Nephron (organoid): Measurements from ENCODE around the gene RESF1.

Experiments used
- H3K27ac Mint-ChIP-seq, 3 experiments: 2 replicates each; pipeline ENCODE4 v1.8.0; 2020; ENCODE audit warnings: mixed read lengths in 3 of 3, mild to moderate bottlenecking in 2 of 3, moderate library complexity in 1 of 3
- H3K27me3 Mint-ChIP-seq: 2 replicates; pipeline ENCODE4 v1.8.0; 2021; ENCODE audit warnings: low read depth, mild to moderate bottlenecking, moderate library complexity, mixed read lengths
- H3K36me3 Mint-ChIP-seq: 2 replicates; pipeline ENCODE4 v1.8.0; 2020; ENCODE audit warnings: low read depth, mixed read lengths
- H3K4me1 Mint-ChIP-seq: 2 replicates; pipeline ENCODE4 v1.8.0; 2020; ENCODE audit warnings: mixed read lengths
- H3K4me3 Mint-ChIP-seq, 3 experiments: 2 replicates each; pipeline ENCODE4 v1.8.0; 2020; ENCODE audit warnings: mild to moderate bottlenecking in 3 of 3, mixed read lengths in 3 of 3, moderate library complexity in 2 of 3
- H3K9me3 Mint-ChIP-seq: 2 replicates; pipeline ENCODE4 v1.8.0; 2020; ENCODE audit warnings: mixed read lengths
- TF ChIP-seq, protein P1 (sequence below), 3 experiments: fragments of 200-600 bp; sonication (generic); IDR thresholded peaks; one replicate each; pipeline ENCODE4 v1.5.0; 2021; ENCODE audit warnings: antibody characterized with exemption in 3 of 3; ENCODE audit not compliant: unreplicated experiment in 3 of 3

RESF1 gene

DNA sequence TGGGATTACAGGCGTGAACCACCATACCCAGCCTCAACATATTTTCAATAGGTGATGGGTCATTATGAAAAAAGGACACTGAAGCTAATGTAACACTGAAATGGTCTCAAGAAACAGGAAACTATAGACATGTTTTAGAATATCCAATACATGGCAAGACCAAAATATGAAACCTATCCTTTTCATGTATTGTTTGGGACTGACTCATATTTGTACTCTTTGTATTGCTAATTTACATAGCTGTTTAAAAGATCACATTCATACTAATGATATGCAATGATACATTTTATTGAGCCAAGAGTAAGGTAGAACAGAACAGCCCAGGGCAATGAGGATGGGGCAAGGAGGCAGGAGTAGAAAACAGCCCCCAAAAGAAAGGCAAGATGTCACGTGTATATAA, 32.6 kb downstream of the RESF1 start:
- H3K4me3 Mint-ChIP-seq: no peak overlapping the region
- TF ChIP-seq, protein P1, sequence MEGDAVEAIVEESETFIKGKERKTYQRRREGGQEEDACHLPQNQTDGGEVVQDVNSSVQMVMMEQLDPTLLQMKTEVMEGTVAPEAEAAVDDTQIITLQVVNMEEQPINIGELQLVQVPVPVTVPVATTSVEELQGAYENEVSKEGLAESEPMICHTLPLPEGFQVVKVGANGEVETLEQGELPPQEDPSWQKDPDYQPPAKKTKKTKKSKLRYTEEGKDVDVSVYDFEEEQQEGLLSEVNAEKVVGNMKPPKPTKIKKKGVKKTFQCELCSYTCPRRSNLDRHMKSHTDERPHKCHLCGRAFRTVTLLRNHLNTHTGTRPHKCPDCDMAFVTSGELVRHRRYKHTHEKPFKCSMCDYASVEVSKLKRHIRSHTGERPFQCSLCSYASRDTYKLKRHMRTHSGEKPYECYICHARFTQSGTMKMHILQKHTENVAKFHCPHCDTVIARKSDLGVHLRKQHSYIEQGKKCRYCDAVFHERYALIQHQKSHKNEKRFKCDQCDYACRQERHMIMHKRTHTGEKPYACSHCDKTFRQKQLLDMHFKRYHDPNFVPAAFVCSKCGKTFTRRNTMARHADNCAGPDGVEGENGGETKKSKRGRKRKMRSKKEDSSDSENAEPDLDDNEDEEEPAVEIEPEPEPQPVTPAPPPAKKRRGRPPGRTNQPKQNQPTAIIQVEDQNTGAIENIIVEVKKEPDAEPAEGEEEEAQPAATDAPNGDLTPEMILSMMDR (IDR thresholded peaks at IDR 0.05; ENCODE audit: unreplicated experiment in 3 of 3): no peak
- H3K9me3 Mint-ChIP-seq: peaks cover 2% of the 10 kb centered on the region
- H3K36me3 Mint-ChIP-seq: peaks cover 82% of the 10 kb centered on the region
- H3K27ac Mint-ChIP-seq: no peak overlapping the region
- H3K4me1 Mint-ChIP-seq: no peaks in the 10 kb centered on the region
- H3K27me3 Mint-ChIP-seq: no peaks in the 10 kb centered on the region

DNA sequence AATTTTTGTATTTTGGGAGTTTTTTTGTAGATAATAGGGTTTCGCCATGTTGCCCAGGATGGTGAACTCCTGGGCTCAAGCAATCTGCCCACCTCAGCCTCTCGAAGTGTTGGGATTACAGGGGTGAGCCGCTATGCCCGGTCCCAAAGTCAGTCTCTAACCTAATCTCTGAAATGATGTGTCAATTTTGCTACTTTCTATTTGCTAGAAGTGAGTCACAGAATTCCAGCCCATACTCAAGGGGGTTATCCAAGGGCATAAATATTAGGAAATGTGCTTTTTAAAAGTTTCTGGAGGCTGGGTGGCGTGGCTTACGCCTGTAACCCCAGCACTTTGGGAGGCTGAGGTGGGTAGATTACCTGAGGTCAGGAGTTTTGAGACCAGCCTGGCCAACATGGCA, 40.5 kb downstream of the RESF1 start:
- peaks cover 61% of the 10 kb centered on the region for H3K36me3 Mint-ChIP-seq
- no peak overlapping the region for H3K4me3 Mint-ChIP-seq
- TF ChIP-seq, protein P1 (IDR thresholded peaks at IDR 0.05; ENCODE audit: unreplicated experiment in 3 of 3): no peak
- no peak overlapping the region for H3K27ac Mint-ChIP-seq
- no peaks in the 10 kb centered on the region for H3K4me1 Mint-ChIP-seq
- no peaks in the 10 kb centered on the region for H3K27me3 Mint-ChIP-seq
- no peaks in the 10 kb centered on the region for H3K9me3 Mint-ChIP-seq

DNA sequence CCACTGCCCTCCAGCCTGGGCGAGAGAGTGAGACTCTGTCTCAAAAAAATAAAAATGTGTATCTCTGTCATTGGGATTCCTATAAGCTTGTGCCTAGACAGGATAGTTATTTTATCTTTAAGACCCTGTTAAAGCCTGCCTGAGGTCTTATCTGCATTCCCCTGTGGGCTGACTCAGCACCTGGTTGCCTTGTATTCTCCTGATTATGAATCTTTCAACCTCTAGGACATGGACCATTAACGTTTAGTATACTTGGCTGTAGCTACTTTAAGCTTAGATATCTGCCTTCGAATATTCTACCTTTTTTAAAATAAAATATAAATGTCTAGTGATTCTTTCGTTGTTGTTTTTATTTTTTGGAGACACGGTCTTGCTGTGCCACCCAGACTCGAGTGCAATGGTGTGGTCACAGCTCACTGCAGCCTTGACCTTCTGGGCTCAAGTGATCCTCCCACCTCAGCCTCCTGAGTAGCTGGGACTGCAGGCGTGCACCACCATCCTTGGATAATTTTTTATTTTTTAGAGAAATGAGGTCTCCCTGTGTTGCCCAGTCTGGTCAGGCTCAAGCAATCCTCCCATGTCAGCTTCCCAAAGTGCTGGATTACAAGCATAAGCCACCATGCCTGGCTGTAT, 41.3 kb downstream of the RESF1 start:
- no peaks in the 10 kb centered on the region for H3K9me3 Mint-ChIP-seq
- no peak overlapping the region for H3K27ac Mint-ChIP-seq
- no peak overlapping the region for H3K4me3 Mint-ChIP-seq
- H3K4me1 Mint-ChIP-seq: no peaks in the 10 kb centered on the region
- TF ChIP-seq, protein P1 (IDR thresholded peaks at IDR 0.05; ENCODE audit: unreplicated experiment in 3 of 3): no peak
- H3K27me3 Mint-ChIP-seq: no peaks in the 10 kb centered on the region
- peaks cover 56% of the 10 kb centered on the region for H3K36me3 Mint-ChIP-seq

DNA sequence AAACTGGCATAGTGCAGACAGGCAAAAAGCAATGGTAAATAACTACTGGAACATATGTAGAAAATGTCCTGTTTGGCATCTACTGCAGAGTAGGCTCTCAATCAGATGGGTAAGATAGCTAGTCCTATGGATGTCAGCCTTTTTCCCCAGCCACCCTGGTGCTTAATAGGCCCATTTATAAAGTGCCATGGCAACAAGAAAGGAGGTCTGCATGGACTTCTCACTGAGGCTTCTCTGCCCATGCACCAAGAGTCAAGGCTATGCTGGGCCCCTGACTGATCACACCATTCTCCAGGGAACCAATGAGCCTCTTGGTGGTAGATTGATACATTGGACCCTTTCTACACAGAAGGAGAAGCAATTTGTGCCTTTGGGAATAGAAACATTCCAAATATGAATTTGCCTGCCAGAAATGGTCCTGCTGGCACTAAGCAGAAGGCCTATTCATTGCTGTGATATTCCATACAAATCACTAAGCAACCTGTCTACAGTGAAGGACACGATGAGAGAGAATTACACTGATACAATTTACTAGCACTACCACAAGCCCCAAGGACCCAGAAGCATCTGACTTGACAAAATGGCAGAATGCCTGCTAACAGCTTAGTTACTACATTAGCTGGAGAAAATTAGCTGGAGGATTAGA, 43.8 kb downstream of the RESF1 start:
- peaks cover 38% of the 10 kb centered on the region for H3K36me3 Mint-ChIP-seq
- no peaks in the 10 kb centered on the region for H3K9me3 Mint-ChIP-seq
- no peaks in the 10 kb centered on the region for H3K27me3 Mint-ChIP-seq
- no peak overlapping the region for H3K4me3 Mint-ChIP-seq
- H3K27ac Mint-ChIP-seq: no peak overlapping the region
- TF ChIP-seq, protein P1 (IDR thresholded peaks at IDR 0.05; ENCODE audit: unreplicated experiment in 3 of 3): no peak
- no peaks in the 10 kb centered on the region for H3K4me1 Mint-ChIP-seq

DNA sequence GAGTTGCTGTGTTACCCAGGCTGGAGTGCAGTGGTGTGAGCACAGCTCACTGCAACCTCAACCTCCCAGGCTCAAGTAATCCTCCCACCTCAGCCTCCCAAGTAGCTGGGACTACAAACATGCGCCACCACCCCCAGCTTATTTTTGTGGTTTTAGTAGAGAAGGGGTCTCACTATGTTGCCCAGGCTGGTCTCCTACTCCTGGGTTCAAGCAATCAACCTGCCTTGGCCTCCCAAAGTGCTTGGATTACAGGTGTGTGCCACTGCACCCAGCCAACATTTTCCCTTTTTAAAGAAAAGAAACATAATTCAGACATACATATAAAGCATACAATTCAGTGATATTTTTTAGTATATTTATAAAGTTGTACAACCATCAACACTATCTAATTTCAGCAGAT, 44.4 kb downstream of the RESF1 start:
- Mint-ChIP-seq H3K36me3 (peaks cover 33% of the 10 kb centered on the region), H3K4me1 (no peaks in the 10 kb centered on the region), H3K27me3 (no peaks in the 10 kb centered on the region), H3K4me3 (no peak overlapping the region), H3K27ac (no peak overlapping the region), H3K9me3 (no peaks in the 10 kb centered on the region)
- TF ChIP-seq, protein P1 (IDR thresholded peaks at IDR 0.05; ENCODE audit: unreplicated experiment in 3 of 3): no peak
